GM19025 (cell line): ENCODE measurements around the gene NAA15.
A peak's percentile ranks its signal among the peaks of the same experiment; 100 is the strongest.
"Not testable (repeated sequence)": the region's sequence is repeated elsewhere in the genome, so short reads cannot be mapped to it uniquely, and the experiment has no call there.

Experiments
- ATAC-seq: cut with Tn5 transposase; IDR thresholded peaks from one replicate; pipeline ENCODE4 v1.9.1; 2021; ENCODE audit warnings: mild to moderate bottlenecking, low read depth, moderate library complexity; ENCODE audit not compliant: unreplicated experiment

The NAA15 gene

DNA sequence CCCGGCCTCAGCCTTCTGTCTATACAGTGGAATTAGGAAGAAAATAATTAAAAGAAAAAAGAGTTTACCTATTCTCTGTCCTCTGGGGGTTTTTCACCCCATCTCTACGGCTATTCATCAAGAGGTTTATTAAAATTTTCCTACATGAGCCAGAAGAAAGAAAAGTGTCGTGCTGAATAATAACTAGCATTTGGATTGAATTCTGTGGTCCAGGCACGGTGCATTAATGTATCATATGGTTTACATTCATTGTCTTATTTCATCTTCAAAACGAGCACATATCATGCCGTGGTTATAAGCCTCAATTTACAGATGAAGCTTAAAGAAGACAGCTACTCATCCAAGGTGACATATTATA is 5.4 kb upstream of the NAA15 start:
- no peak for ATAC-seq

DNA sequence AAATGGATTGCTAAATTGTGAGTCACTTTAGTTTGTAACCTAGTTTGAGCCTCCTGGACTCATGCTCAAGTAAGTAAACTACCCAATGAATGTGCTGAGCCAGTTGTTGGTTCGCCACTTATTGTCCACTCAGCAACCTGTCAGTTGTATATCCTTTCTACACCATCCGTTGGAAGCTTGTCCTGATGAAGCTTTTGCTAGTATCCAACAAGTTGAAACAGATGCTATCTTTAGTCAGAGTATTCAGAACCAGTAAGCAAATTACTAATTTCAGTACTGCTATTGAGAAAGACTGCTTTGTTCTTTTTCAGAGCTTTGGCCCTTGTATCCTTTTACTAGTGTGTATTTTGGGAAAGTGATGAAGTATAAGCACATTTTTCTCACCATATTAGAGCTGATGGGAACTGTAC is 4.3 kb upstream of the NAA15 start:
- ATAC-seq, result no peak

DNA sequence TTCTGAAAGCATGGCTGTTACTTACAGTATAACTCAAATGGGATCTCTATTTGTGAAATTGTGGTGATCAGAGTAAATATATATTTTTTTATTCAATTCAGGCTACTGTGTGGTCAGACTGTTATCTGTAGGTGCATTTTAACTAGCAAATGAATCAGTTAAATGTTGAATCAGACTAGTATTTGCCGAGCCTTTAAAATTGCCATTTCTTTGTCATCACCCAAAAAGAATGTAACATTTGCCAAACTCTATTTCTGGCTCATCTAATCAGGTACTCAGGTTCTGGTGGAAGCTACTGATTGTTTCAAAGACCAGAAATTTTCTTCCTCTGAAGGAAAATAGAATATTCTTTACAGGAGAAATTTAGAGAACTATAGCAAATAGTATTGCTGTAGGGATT is 1.8 kb upstream of the NAA15 start:
- ATAC-seq, result no peak

DNA sequence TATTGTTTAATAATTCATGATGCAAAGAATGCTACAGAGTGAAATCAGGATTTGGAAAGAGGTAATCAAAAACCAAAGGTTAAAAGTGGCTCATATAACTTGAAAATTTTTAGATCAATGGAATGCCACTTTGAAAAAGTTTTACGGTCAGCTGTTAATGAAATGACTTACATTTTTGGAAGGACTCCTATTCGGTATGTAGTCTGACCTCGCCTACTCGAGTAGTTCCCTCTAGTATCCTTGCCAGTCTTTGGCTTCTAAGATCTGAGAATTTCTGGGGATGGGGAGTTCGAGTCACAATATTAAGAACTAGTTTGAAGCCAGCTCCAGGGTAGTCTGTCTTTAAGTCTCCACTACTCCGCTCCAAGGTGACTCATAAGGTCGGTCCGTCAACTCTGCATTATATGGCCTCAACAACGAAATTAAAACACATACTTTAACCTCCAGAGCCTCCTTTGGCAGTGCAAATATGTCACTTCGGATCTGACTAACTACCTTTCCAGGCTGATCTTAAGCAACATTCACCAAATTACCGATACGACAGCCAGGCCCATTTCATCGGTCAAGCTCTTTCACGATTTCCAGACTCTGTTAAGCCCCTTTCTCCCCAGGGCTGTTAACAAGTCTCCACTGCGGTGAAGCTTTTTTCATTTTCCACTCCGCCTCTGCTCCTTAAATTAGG is 733 bp upstream of the NAA15 start:
- ATAC-seq, result peak; percentile 4

DNA sequence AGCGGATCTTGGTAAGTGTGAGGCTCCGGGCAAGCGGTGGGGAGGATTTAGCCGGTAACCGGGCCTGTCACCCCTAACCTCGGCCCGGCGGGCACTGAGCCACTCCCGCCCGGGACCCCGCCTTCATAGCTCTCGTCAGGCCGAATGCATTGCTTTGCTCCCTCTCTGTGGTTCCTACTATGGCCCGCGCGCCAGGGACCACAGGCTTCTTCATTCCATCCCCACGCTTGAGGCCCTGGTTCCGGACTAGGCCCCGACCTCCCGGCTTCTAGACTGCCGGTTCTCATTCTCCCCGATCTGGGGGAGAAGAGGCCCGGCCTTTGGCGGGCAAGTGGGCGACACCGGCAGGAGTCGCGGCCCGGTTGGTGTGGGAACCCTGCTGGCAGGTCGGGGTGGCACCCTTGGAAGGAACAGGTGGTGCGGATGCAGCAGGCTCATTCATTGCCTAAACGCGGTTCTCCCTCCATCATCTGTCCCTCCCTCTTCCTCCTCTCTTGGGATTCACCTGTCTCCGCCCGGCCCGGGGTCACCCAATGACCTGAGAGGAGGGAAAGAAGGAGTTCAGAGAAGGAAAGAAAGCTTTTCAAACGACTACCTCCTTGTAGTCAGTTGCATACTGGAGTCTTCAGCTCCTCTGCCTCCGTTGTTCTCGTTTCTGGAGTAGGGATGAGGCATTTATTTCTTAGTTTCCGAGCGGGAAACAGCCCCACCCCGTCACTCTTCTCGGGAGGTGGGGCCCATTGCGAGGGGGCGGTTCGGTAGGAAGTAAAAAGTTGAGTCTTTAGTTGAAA is 711 bp downstream of the NAA15 start, which contains the start of gene NDUFC1:
TSS of gene NDUFC1 (minus strand) at position 657 of the 791 bp plus-strand sequence. CDS start 6,679 bp downstream, outside the sequence.
- peak; percentile 37 for ATAC-seq

DNA sequence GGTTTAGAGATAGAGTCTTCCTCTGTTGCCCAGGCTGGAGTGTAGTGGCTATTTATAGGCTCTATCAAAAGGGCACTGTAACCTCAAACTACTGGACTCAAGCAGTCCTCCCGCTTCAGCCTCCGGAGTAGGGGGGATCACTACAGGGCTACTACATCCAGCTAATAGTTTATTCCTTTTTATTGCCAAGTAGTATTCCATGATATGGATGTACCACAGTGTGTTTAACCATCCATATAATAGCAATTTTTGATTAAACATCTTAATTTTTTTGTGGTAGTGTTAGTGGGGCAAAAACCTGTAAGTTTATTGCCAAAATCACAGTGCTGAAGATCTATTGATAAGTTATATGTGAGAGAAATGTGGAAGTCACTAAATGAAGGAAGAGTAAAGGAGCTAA is 3.6 kb downstream of the NAA15 start:
- ATAC-seq, result no peak

DNA sequence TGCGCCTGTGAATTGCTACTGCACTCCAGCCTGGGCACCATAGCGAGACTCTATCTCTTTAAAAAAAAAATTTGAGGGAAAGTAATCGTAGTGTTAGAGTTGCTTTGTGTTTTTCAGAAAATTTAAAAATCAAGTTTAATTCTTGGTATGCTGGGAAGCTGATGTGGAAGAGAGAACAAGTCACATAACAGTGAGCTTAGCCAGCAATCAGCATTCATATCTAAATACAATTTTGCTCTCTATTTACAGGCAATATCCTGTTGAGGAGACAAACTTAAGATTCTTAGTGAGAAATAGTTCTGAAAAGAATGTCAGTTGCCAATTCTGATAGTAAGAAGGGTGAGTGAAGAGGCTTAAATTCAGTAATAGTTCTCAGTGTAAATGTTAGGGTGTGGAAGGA is 10.6 kb downstream of the NAA15 start:
- ATAC-seq, result no peak

DNA sequence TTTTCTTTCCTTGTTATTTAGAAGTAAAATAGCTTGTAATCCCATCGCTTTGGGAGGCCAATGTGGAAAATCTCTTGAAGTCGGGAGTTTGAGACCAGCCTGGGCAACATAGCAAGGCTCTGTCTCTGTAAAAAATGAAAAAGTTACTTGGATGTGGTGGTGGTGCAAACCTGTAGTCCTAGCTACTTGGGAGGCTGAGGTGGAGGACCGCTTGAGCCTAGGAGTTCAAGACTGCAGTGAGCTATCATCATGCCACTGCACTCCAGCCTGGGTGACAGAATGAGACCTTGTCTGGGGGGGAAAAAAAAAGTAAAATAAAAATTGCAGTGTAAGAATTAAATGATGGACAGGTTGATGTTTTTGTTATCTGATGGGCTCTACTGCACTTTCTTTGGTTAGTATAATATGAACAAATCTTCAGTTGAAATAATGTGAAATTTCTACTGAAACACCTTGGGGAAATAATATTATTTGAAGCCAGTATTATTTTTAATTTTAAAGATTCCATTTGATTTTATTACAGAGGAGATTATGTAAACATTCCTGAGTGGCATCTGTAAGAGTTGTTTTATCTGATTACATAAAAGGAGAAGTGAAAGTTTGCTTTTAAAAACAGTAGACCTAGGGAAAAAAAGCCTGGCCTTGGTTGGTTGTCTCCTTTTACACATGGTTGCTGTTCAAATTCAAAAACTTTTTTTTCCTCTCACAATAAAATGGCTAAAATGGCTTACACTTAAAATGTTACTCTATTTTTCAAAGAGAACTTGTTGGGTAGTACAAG is 11.4 kb downstream of the NAA15 start:
- ATAC-seq, result no peak

DNA sequence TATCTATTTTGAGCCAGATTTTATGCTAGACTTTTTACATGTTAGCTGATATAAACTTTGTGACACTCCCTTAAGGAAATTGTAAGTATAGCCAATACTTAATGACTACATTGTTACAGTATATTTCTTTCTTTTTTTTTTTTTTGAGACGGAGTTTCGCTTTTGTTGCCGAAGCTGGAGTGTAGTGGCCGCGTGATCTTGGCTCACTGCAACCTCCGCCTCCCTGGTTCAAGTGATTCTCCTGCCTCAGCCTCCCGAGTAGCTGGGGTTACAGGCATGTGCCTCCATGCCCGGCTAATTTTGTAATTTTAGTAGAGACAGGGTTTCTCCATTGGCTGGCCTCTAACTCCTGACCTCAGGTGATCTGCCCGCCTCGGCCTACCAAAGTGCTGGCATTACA is 12.1 kb downstream of the NAA15 start:
- ATAC-seq, result not testable (repeated sequence)

DNA sequence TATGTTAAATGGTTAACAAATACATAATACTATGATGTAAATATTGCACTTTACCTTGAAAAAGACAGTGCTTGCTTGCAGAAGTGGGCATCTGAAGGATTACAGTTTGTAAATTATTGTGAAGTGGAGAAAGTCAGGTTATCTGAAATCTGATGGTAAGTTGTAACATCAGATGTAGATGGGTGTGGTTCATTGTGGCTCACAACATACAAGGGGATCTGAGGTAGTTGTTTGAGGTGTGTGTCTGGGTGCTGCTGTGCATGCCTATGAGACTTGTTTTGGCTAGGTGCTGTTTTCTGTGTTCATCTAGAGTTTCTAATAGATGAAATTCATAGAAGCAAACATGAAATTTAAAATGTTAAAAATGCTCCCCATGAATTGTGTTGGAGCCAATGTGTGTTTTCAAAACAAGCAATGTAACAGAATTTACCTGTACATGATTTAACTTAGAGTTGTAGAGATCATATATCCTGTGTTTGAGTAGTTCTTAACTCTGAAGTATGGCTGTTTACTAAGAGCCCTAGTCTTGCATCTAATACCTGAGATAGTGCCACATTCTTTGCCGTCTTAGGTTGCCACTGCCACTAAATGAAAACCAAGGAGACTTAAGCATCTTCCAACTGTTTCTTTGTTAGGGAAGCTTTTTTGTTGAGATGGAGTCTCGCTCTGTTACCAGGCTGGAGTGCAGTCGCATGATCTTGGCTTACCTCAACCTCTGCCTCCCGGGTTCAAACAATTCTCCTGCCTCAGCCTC is 12.9 kb downstream of the NAA15 start:
- no peak for ATAC-seq

DNA sequence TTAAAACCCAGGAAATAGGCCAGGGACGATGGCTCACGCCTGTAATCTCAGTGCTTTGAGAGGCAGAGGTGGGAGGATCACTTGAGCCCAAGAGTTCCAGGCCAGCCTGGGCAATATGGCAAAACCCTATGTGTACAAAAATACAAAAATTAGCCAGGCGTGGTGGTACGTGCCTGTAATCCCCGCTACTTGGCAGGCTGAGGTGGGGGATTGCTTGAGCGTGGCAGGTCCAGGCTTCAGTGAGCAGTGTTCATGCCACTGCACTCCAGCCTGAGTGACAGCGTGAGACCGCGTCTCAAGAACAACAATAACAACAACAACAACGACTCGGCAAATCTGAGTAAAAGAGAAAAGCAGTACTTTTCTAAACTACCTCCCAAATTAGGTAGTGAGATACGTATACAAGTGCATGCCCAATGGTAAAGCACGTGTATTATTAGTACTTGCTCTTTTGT is 13.9 kb downstream of the NAA15 start:
- no peak for ATAC-seq

DNA sequence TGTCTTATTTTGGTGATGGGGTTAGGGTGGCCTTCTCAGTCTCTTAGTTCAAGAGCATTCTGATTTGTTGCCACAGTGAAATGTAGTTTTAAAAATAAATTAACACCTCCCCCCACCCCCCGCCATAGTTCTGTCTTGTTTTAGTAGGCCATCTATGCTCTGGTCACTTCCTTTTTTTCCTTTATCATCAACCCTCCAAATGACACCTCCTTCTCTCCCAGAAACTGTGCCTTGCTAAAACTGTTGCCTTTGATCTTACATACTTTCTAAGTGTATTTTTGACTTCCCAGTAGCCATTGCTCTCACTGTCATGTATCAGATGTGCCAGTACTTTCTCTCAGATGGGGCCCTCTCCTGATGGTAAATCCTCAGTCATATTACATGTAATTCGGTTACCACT is 15.4 kb downstream of the NAA15 start:
- no peak for ATAC-seq

DNA sequence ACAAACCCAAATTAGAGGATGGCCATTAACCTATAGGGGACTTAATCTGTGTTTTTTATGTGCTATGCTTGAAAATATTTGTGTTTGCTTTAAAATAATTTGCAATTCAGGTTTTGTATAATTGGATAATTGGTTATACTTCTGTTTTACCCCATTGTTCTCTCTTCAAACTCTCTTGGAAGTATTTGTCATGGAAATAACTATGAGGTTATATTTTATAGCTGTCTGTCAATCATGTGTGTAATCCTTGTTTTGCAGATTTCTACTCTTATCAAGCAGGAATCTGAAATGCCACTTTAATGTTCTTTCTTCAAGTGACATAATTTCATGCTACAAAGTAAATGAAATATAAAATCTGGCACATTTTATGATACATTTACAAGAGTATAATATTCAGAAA is 16.3 kb downstream of the NAA15 start:
- no peak for ATAC-seq

DNA sequence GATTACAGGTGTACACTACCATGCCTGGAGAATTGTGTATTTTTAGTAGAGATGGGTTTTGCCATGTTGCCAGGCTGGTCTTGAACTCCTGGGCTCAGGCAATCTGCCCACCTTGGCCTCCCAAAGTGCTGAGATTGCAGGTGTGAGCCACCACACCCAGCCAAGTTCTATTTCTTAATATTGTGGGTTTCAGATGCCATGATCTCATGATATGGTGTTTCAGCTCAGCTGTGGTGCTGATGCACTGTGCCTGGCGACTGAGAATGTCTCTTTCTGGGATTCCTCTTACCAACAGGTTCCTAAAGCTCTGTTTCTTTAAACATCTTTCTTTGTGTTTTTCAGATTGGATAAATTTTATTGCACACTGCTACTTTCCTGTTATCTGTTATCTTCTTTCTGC is 18.3 kb downstream of the NAA15 start:
- no peak for ATAC-seq

DNA sequence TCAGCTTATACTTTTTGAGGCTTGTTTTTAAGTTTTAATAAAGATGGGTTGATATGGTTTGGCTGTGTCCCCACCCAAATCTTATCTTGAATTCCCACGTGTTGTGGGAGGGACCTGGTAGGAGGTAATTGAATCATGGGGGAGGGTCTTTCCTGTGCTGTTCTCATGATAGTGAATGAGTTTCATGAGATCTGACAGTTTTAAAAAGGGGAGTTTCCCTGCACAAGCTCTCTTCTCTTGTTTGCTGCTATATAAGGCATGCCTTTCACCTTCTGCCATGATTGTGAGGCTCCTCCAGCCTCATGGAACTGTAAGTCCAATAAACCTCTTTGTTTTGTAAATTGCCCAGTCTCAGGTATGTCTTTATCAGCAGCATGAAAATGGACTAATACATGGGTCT is 20.8 kb downstream of the NAA15 start:
- not testable (repeated sequence) for ATAC-seq

DNA sequence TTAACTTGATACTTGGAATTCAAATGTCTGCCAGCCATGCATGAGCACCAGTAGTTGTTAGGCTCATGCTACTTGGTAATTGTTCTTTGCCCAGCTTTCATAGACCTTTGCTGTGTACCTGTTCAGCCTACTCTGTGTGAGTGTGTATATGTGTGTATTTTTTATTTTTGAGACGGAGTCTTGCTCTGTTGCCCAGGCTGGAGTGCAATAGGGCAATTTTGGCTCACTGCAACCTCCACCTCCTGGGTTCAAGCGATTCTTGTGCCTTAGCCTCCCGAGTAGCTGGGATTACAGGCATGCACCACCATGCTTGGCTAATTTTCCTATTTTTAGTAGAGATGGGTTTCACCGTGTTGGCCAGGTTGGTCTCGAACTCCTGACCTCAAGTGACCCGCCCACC is 21.2 kb downstream of the NAA15 start:
- not testable (repeated sequence) for ATAC-seq

DNA sequence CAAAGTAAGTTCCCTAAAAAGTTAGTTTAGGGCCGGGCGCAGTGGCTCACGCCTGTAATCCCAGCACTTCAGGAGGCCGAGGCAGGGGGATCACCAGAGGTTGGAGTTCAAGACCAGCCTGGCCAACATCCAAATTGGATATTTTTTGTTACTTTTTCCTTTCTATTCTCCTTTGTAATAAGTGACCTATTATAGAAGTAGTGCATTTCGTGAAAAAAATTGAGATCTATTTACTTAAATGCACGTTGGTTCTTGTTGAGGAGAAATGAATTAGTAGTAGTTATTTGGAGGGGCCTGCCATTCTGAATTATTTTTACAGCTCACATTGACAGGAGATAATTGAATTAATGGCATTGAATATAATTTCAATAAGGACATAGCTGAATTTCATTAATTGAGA is 23.3 kb downstream of the NAA15 start:
- no peak for ATAC-seq

DNA sequence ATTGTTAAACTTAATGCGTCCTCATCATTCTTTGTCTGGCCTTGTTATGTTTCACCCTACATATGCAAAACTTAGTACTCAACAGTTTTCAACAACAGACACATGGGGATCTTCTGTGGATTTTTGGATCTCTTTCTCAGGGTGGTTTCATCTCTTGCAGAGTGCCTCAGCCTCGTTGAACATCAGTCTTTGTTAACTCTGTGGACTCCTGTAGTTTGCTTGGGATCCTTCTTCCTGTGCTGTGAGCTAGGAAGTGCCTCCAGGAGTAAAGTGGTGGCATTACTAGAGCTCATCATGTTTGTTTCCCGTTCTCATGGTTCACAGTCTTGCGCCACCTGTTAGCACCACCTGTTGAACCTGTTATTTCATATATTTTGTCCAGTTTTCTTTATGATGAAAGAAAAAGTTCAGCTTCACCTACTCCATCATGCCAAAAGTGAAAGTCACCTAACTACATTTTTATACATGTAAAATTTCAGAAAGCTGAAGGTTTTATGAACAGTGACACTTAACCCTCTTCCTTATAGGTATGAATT is 28.4 kb downstream of the NAA15 start:
- ATAC-seq, result no peak

DNA sequence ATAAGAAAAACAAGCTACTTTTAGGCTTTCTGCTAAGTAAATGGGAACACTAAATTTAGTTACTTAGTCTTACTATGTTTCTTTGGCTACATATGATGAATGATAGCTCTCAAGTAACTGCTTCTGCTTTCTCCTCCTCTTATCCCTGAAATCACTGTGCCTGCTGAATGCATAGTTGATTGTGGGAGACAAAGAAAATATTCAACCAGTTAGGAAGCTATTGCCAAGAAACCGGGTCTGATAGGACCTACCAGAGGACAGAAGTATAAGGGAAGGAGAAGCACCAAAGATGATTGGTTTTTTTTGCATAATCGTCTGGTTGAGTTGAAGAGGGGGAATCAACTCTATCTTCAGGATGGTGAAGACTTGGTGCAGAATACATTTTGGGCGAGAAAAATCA is 29.0 kb downstream of the NAA15 start:
- no peak for ATAC-seq

DNA sequence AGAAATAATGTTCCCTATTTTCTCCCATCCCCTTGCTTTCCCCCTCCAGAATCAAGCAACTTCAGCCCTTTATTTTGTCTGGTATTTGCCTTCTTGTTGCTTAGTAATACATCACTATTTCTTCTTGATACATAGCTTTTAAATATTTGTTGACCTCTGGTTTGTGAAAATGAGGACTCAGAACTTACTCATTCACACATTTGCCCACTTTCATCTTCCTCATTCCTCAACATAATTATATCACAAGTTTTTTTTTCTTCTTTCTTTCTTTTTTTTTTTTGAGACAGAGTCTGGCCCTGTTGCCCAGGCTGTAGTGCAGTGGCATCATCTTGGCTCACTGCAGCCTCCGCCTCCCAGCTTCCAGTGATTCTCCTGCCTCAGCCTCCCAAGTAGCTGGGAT is 29.9 kb downstream of the NAA15 start:
- no peak for ATAC-seq
